HCT116 (cell line): Measurements from ENCODE around the gene CTNNA2. TPM values are rescaled to one million over a fixed set of nuclear protein-coding genes. Genes with fewer than 3 reads are reported as not detected.

Experiments used
- ATAC-seq: fragments of 200-7000 bp; cut with Tn5 transposase; 2 replicates; pipeline ENCODE4 v1.9.1; 2020; ENCODE audit warnings: mild to moderate bottlenecking, moderate library complexity
- BruUV-seq: library from RNA; stranded (reverse); fragments of 400-500 nt; replicated peaks from 2 replicates; lab custom pipeline; 2021; lab: Mats Ljungman, UMichigan
- CTCF ChIA-PET: fragments of 300-600 bp; sonication (Branson Sonifier 250); formaldehyde crosslinking; loops from one replicate; lab custom pipeline; 2021; ENCODE audit warnings: antibody characterized with exemption; lab: Charles Lee
- POLR2A ChIA-PET: fragments of 300-600, 350-600 bp; sonication (Branson Sonifier 250); formaldehyde crosslinking; loops from one replicate; lab custom pipeline; 2021; ENCODE audit warnings: antibody characterized with exemption; lab: Charles Lee
- RAD21 ChIA-PET, 2 experiments: fragments of 300-600 bp; sonication (Branson Sonifier 250); formaldehyde crosslinking; loops; one replicate each; lab custom pipeline; 2023; ENCODE audit warnings: low total read pairs in 2 of 2; ENCODE audit not compliant: uncharacterized antibody in 2 of 2, unreplicated experiment in 2 of 2, low non-redundant PET in 1 of 2; lab: Charles Lee
- DNase-seq: peaks from one replicate; pipeline ENCODE4 v3.0.0-alpha.2; 2010; ENCODE audit warnings: low read depth, low spot score
- H2AFZ ChIP-seq: fragments of 200-600 bp; shearing (Covaris generic), sonication (generic); 2 replicates; pipeline ENCODE4 v1.6.1; 2017; ENCODE audit warnings: low read depth, mixed run types, mixed read lengths, antibody characterized with exemption, low read length; ENCODE audit not compliant: poor library complexity, severe bottlenecking
- H3K27ac ChIP-seq: 2 replicates; pipeline ENCODE4 v1.5.1; 2012; ENCODE audit warnings: low read depth, low read length
- H3K27me3 ChIP-seq: fragments of 200-600 bp; sonication (generic); 2 replicates; pipeline ENCODE4 v1.6.1; 2016; ENCODE audit warnings: mixed run types, low read length, mixed read lengths; ENCODE audit not compliant: insufficient read depth
- H3K36me3 ChIP-seq, 2 experiments: fragments of 200-500 bp in 1 of 2; fragments of 200-600 bp in 1 of 2; sonication (Bioruptor generic) in 1 of 2; sonication (generic) in 1 of 2; 2 replicates each; pipeline versions ENCODE4 v1.5.1 to v1.6.1; 2014 to 2016; ENCODE audit warnings: low read length in 2 of 2, inconsistent platforms in 1 of 2, mixed read lengths in 1 of 2, mixed run types in 1 of 2; ENCODE audit not compliant: insufficient read depth in 2 of 2, control insufficient read depth in 1 of 2
- H3K4me1 ChIP-seq, 2 experiments: fragments of 200-600 bp in 1 of 2; sonication (generic) in 1 of 2; 2 replicates each; pipeline versions ENCODE4 v1.5.1 to v1.6.1; 2012 to 2017; ENCODE audit warnings: low read length in 2 of 2, inconsistent platforms in 1 of 2, mild to moderate bottlenecking in 1 of 2, mixed read lengths in 1 of 2, mixed run types in 1 of 2, moderate library complexity in 1 of 2; ENCODE audit not compliant: insufficient read depth in 2 of 2, control insufficient read depth in 1 of 2
- H3K4me2 ChIP-seq: fragments of 200-600 bp; sonication (generic); 2 replicates; pipeline ENCODE4 v1.6.1; 2017; ENCODE audit warnings: mixed run types, low read length, mixed read lengths
- H3K4me3 ChIP-seq, 2 experiments: fragments of 200-600 bp in 1 of 2; sonication (generic) in 1 of 2; replicated peaks in 1 of 2; 2 replicates each; pipeline ENCODE4 v1.5.1; 2011 to 2016; ENCODE audit warnings: low read length in 2 of 2, control low read depth in 1 of 2, low read depth in 1 of 2, mild to moderate bottlenecking in 1 of 2, mixed read lengths in 1 of 2, mixed run types in 1 of 2
- H3K79me2 ChIP-seq: fragments of 200-600 bp; sonication (generic); 2 replicates; pipeline ENCODE4 v1.6.1; 2017; ENCODE audit warnings: mild to moderate bottlenecking, mixed run types, low read length, moderate library complexity, mixed read lengths; ENCODE audit not compliant: insufficient read depth
- H3K9ac ChIP-seq: fragments of 200-600 bp; sonication (generic); 2 replicates; pipeline ENCODE4 v1.6.1; 2016; ENCODE audit warnings: low read length, mixed read lengths
- H3K9me2 ChIP-seq: fragments of 200-600 bp; sonication (generic), shearing (Covaris generic); 2 replicates; pipeline ENCODE4 v1.6.1; 2017; ENCODE audit warnings: mixed run types, mild to moderate bottlenecking, moderate library complexity; ENCODE audit not compliant: insufficient read depth
- H3K9me3 ChIP-seq, 2 experiments: fragments of 200-500 bp in 1 of 2; fragments of 200-600 bp in 1 of 2; sonication (Bioruptor generic) in 1 of 2; sonication (generic) in 1 of 2; 2 replicates each; pipeline ENCODE4 v1.6.1; 2014 to 2017; ENCODE audit warnings: low read length in 2 of 2, mixed read lengths in 2 of 2, inconsistent platforms in 1 of 2, low read depth in 1 of 2, mild to moderate bottlenecking in 1 of 2, mixed run types in 1 of 2, moderate library complexity in 1 of 2; ENCODE audit not compliant: control insufficient read depth in 1 of 2, insufficient read depth in 1 of 2
- H4K20me1 ChIP-seq: fragments of 200-600 bp; sonication (generic), shearing (Covaris generic); 2 replicates; pipeline ENCODE4 v1.6.1; 2017; ENCODE audit warnings: mixed run types, mild to moderate bottlenecking, moderate library complexity; ENCODE audit not compliant: insufficient read depth
- CBX3 ChIP-seq: IDR thresholded peaks from 2 replicates; pipeline ENCODE4 v1.6.1; 2012; ENCODE audit warnings: low read depth
- CTCF ChIP-seq, 3 experiments: fragments of 200-600 bp in 1 of 3; sonication (generic) in 1 of 3; IDR thresholded peaks in 2 of 3; conservative IDR thresholded peaks in 1 of 3; 2 replicates each; pipeline ENCODE4 v1.5.1; 2012 to 2017; ENCODE audit warnings: low read depth in 2 of 3, low read length in 2 of 3, antibody characterized with exemption in 1 of 3, borderline replicate concordance in 1 of 3, control low read depth in 1 of 3, mild to moderate bottlenecking in 1 of 3, mixed read lengths in 1 of 3, mixed run types in 1 of 3, moderate library complexity in 1 of 3; ENCODE audit not compliant: insufficient read depth in 1 of 3
- ELF1 ChIP-seq: IDR thresholded peaks from 2 replicates; pipeline ENCODE4 v1.6.1; 2012; ENCODE audit warnings: low read depth, borderline replicate concordance
- EZH2 ChIP-seq: fragments of 200-600 bp; sonication (generic); IDR thresholded peaks from 2 replicates; pipeline ENCODE4 v1.6.1; 2017; ENCODE audit warnings: antibody characterized with exemption, mixed run types
- FOSL1 ChIP-seq: IDR thresholded peaks from 2 replicates; pipeline ENCODE4 v1.6.1; 2012; ENCODE audit warnings: low read depth
- JUND ChIP-seq: IDR thresholded peaks from 2 replicates; pipeline ENCODE4 v1.6.1; 2012
- MAX ChIP-seq: IDR thresholded peaks from 2 replicates; pipeline ENCODE4 v1.6.1; 2012
- POLR2AphosphoS5 ChIP-seq: IDR thresholded peaks from 2 replicates; pipeline ENCODE4 v1.6.1; 2011; ENCODE audit warnings: mild to moderate bottlenecking, low read depth, low read length, moderate library complexity
- RAD21 ChIP-seq: IDR thresholded peaks from 2 replicates; pipeline ENCODE4 v1.6.1; 2012; ENCODE audit warnings: low read depth, mild to moderate bottlenecking
- SIN3A ChIP-seq: IDR thresholded peaks from 2 replicates; pipeline ENCODE4 v1.6.1; 2012; ENCODE audit warnings: low read depth
- SRF ChIP-seq: IDR thresholded peaks from 2 replicates; pipeline ENCODE4 v1.6.1; 2012; ENCODE audit warnings: low read depth
- TCF7L2 ChIP-seq: IDR thresholded peaks from 2 replicates; pipeline ENCODE4 v1.7.0; 2011; ENCODE audit warnings: borderline replicate concordance, inconsistent platforms; ENCODE audit not compliant: insufficient read depth, insufficient read length; ENCODE audit errors: extremely low read depth
- YY1 ChIP-seq: IDR thresholded peaks from 2 replicates; pipeline ENCODE4 v1.6.1; 2011; ENCODE audit warnings: low read length, low read depth, moderate library complexity, mild to moderate bottlenecking; ENCODE audit not compliant: insufficient replicate concordance; ENCODE audit errors: extremely low read depth
- ZNF274 ChIP-seq: fragments of 200-500 bp; sonication (Bioruptor generic); IDR thresholded peaks from 2 replicates; pipeline ENCODE4 v1.6.1; 2014; ENCODE audit warnings: mild to moderate bottlenecking, low read depth, low read length, inconsistent platforms
- intact Hi-C: fragments of 100-400 bp; cut with micrococcal nuclease; formaldehyde crosslinking; loops from 2 replicates; pipeline ENCODE4 v1.10.0; 2022
- total RNA-seq: library from RNA; stranded (reverse); gene quantifications from one replicate; pipeline ENCODE4 v1.2.1, GENCODE V29; 2021; ENCODE audit not compliant: unreplicated experiment

The CTNNA2 gene
- total RNA-seq, 1 experiment from 2014 or later = not detected

GRCh38 chr2:80122675-80123074 is 609.8 kb downstream of the CTNNA2 start:
- H3K36me3 ChIP-seq = no peaks in the 10 kb centered on the region
- H3K79me2 ChIP-seq = no peaks in the 10 kb centered on the region
- TF ChIP-seq YY1 (no peak), FOSL1 (no peak), SIN3A (no peak), CBX3 (no peak), EZH2 (no peak), CTCF (IDR thresholded peaks at IDR 0.05 in 2 of 3, conservative IDR thresholded peaks at IDR 0.05 in 1 of 3; ENCODE audit: borderline replicate concordance in 1 of 3, insufficient read depth in 1 of 3, low read depth in 2 of 3, low read length in 2 of 3) (no peak), JUND (no peak), ELF1 (no peak), ZNF274 (no peak), RAD21 (no peak), POLR2AphosphoS5 (no peak), MAX (no peak), SRF (no peak), TCF7L2 (no peak)
- DNase-seq (no peak), ATAC-seq (no peak)
- H3K27me3 ChIP-seq = no peaks in the 10 kb centered on the region
- no peak overlapping the region for H3K4me2 ChIP-seq
- no peak overlapping the region for H3K27ac ChIP-seq
- no TSS peak for BruUV-seq
- H3K9me3 ChIP-seq = peaks cover 4 to 18% of the 10 kb centered on the region in 2 experiments; a peak in 2 of 4 replicates
- H3K9me2 ChIP-seq = no peaks in the 10 kb centered on the region
- RAD21 ChIA-PET = no interaction called here
- CTCF ChIA-PET = no interaction called here
- POLR2A ChIA-PET = no interaction called here
- H3K9ac ChIP-seq = no peak overlapping the region
- H3K4me3 ChIP-seq = no peak overlapping the region
- no peaks in the 10 kb centered on the region for H4K20me1 ChIP-seq
- H3K4me1 ChIP-seq = no peaks in the 10 kb centered on the region
- intact Hi-C loops = no loop called here
- H2AFZ ChIP-seq = no peak overlapping the region
